DND-41 (cell line): ENCODE results near the gene TRPV5.

Experiments
- EZH2 ChIP-seq: IDR thresholded peaks from 3 replicates; pipeline ENCODE4 v1.6.1; 2012; ENCODE audit warnings: borderline replicate concordance, low read depth, mild to moderate bottlenecking, moderate library complexity, low read length, inconsistent platforms; ENCODE audit not compliant: severe bottlenecking
- TF ChIP-seq, protein P1 (sequence below): IDR thresholded peaks from 2 replicates; pipeline ENCODE4 v1.5.1; 2012; ENCODE audit warnings: borderline replicate concordance, low read length, moderate library complexity, mild to moderate bottlenecking; ENCODE audit not compliant: poor library complexity, severe bottlenecking; ENCODE audit errors: extremely low read depth

DNA sequence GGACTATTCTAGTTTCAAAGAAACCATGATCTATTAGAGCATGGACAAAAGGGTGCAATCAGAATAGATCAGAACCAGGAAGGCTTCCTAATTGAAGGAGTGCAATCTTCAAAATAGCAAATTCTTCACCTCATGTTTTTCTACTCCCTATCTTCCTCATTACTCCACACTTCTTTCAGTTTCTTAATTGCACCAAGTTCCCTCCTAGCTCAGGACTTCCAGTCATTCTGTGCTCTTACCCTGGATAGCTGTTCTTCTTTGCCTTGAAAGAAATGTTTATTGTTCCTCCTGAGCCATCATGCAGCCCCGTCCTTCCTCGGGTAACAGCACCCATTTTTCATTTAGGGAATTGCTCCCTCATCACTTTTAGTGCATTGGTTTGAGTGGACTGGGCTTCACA, 23.1 kb downstream of the TRPV5 start:
- TF ChIP-seq, protein P1, sequence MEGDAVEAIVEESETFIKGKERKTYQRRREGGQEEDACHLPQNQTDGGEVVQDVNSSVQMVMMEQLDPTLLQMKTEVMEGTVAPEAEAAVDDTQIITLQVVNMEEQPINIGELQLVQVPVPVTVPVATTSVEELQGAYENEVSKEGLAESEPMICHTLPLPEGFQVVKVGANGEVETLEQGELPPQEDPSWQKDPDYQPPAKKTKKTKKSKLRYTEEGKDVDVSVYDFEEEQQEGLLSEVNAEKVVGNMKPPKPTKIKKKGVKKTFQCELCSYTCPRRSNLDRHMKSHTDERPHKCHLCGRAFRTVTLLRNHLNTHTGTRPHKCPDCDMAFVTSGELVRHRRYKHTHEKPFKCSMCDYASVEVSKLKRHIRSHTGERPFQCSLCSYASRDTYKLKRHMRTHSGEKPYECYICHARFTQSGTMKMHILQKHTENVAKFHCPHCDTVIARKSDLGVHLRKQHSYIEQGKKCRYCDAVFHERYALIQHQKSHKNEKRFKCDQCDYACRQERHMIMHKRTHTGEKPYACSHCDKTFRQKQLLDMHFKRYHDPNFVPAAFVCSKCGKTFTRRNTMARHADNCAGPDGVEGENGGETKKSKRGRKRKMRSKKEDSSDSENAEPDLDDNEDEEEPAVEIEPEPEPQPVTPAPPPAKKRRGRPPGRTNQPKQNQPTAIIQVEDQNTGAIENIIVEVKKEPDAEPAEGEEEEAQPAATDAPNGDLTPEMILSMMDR: no peak
- no peak for TF ChIP-seq EZH2
